ENCODE data around the gene GET4. TPM values are rescaled to one million over a fixed set of nuclear protein-coding genes. Genes with fewer than 3 reads are reported as not detected.
"Not testable (repeated sequence)": the region's sequence is repeated elsewhere in the genome, so short reads cannot be mapped to it uniquely, and the experiment has no call there.

The GET4 gene
- total RNA-seq, 2 donors from 2014 or later = 45.1 to 46.0 TPM

GRCh38 chr7:863106-863505 is 13.2 kb upstream of the GET4 start:
- intact Hi-C loops (cut with DNase I, micrococcal nuclease) = no loop called here
- DNase-seq = no peak
- ATAC-seq = no peak

GRCh38 chr7:865921-866320 is 10.4 kb upstream of the GET4 start:
- ATAC-seq (no peak), DNase-seq (no peak)
- intact Hi-C loops (cut with DNase I, micrococcal nuclease) = loop anchor here in 1 of 2 donors (2.0 kb wide), 1 partner anchor 33 kb away; the partner anchor contains the start of gene SUN1

- DNase-seq (peak; percentile 55 to 65), ATAC-seq (peak; percentile 47)
- intact Hi-C loops (cut with DNase I, micrococcal nuclease) = loop anchor here in 1 of 2 donors (2.0 kb wide), 1 partner anchor 34 kb away; the partner anchor contains the start of gene SUN1
Observed at GRCh38 chr7:867001-867405, 9.4 kb upstream of the GET4 start.

- intact Hi-C loops (cut with DNase I, micrococcal nuclease) = loop anchor here in 1 of 2 donors (2.0 kb wide), 1 partner anchor 35 kb away; the partner anchor contains the start of gene SUN1
- ATAC-seq (peak; percentile 96), DNase-seq (peak; percentile 90 to 93)
Observed at GRCh38 chr7:867406-868188, 8.8 kb upstream of the GET4 start.

- DNase-seq = peak in 1 of 2 donors; percentile 27
- intact Hi-C loops (cut with DNase I, micrococcal nuclease) = no loop called here
- no peak for ATAC-seq
Observed at GRCh38 chr7:868189-868486, 8.2 kb upstream of the GET4 start.

- DNase-seq = no peak
- ATAC-seq = no peak
- intact Hi-C loops (cut with DNase I, micrococcal nuclease) = no loop called here
Observed at GRCh38 chr7:869348-869747, 7.0 kb upstream of the GET4 start.

GRCh38 chr7:871900-872537 is 4.3 kb upstream of the GET4 start:
- ATAC-seq (no peak), DNase-seq (no peak)
- intact Hi-C loops (cut with DNase I, micrococcal nuclease) = loop anchor here in 1 of 2 donors (2.0 kb wide), 1 partner anchor 85 kb away; no protein-coding TSS in a partner anchor

- DNase-seq, ATAC-seq: not testable (repeated sequence)
- intact Hi-C loops (cut with DNase I, micrococcal nuclease) = loop anchor here in 1 of 2 donors (2.0 kb wide), 1 partner anchor 86 kb away; no protein-coding TSS in a partner anchor
Observed at GRCh38 chr7:872685-873084, 3.7 kb upstream of the GET4 start.

GRCh38 chr7:873367-874002 is 2.9 kb upstream of the GET4 start:
- intact Hi-C loops (cut with DNase I, micrococcal nuclease) = loop anchor here in 1 of 2 donors (2.0 kb wide), 1 partner anchor 87 kb away; no protein-coding TSS in a partner anchor
- peak; percentile 55 for ATAC-seq
- DNase-seq = peak; percentile 86 to 87

- DNase-seq (no peak), ATAC-seq (no peak)
- intact Hi-C loops (cut with DNase I, micrococcal nuclease) = no loop called here
Observed at GRCh38 chr7:874031-874749, 2.2 kb upstream of the GET4 start.

GRCh38 chr7:875051-875450 is 1.3 kb upstream of the GET4 start:
- DNase-seq (no peak), ATAC-seq (no peak)
- intact Hi-C loops (cut with DNase I, micrococcal nuclease) = no loop called here

GRCh38 chr7:875476-876076 is 778 bp upstream of the GET4 start:
- intact Hi-C loops (cut with DNase I, micrococcal nuclease) = no loop called here
- ATAC-seq (no peak), DNase-seq (peak in 1 of 2 donors; percentile 52)

GRCh38 chr7:876972-877311 is 588 bp downstream of the GET4 start:
- ATAC-seq = peak; percentile 35
- intact Hi-C loops (cut with DNase I, micrococcal nuclease) = no loop called here
- DNase-seq = peak; percentile 50 to 66

- DNase-seq (peak; percentile 66 to 67), ATAC-seq (peak; percentile 34)
- intact Hi-C loops (cut with DNase I, micrococcal nuclease) = no loop called here
Observed at GRCh38 chr7:877312-878232, 1.2 kb downstream of the GET4 start.

GRCh38 chr7:879093-879492 is 2.7 kb downstream of the GET4 start:
- ATAC-seq (no peak), DNase-seq (no peak)
- intact Hi-C loops (cut with DNase I, micrococcal nuclease) = no loop called here

- no peak for ATAC-seq
- DNase-seq = no peak
- intact Hi-C loops (cut with DNase I, micrococcal nuclease) = no loop called here
Observed at GRCh38 chr7:879706-880105, 3.4 kb downstream of the GET4 start.

- DNase-seq (no peak), ATAC-seq (no peak)
- intact Hi-C loops (cut with DNase I, micrococcal nuclease) = no loop called here
Observed at GRCh38 chr7:880450-880849, 4.1 kb downstream of the GET4 start.

Data from left colon (tissue), 2 donors.